Thyroid gland (tissue), 4 donors: ENCODE data around the gene NOPCHAP1. TPM values are rescaled to one million over a fixed set of nuclear protein-coding genes. Genes with fewer than 3 reads are reported as not detected.
"Not testable (repeated sequence)": the region's sequence is repeated elsewhere in the genome, so short reads cannot be mapped to it uniquely, and the experiment has no call there.

ENCODE experiments used
- DNase-seq, 2 donors: peaks; one replicate each; pipeline ENCODE4 v3.0.0-alpha.2; 2019
- H3K27ac ChIP-seq, 3 donors: fragments of 200-600 bp; sonication (generic); 1 replicate in 2 of 3; 2 replicates in 1 of 3; pipeline ENCODE4 v1.5.1; 2016 to 2019; ENCODE audit warnings: mild to moderate bottlenecking in 1 of 3, moderate library complexity in 1 of 3
- H3K27me3 ChIP-seq: fragments of 200-600 bp; sonication (generic); one replicate; pipeline ENCODE4 v1.5.1; 2019
- H3K36me3 ChIP-seq, 2 donors: fragments of 200-600 bp; sonication (generic); one replicate each; pipeline ENCODE4 v1.5.1; 2016 to 2019
- H3K4me1 ChIP-seq, 2 donors: fragments of 200-600 bp; sonication (generic); one replicate each; pipeline ENCODE4 v1.5.1; 2017 to 2019
- H3K4me3 ChIP-seq, 3 donors: fragments of 200-600 bp; sonication (generic); replicated peaks in 1 of 3; 1 replicate in 2 of 3; 2 replicates in 1 of 3; pipeline ENCODE4 v1.5.1; 2016; ENCODE audit warnings: mild to moderate bottlenecking in 1 of 3
- H3K9me3 ChIP-seq: fragments of 200-600 bp; sonication (generic); one replicate; pipeline ENCODE4 v1.5.1; 2017
- POLR2A ChIP-seq, 2 donors: fragments of 450-650 bp; IDR thresholded peaks; one replicate each; pipeline ENCODE4 v1.6.1; 2017; ENCODE audit warnings: antibody characterized with exemption in 2 of 2, mild to moderate bottlenecking in 2 of 2, moderate library complexity in 1 of 2
- WGBS, 2 donors: methylation state at CpG; one replicate each; pipeline ENCODE4 v1.1.5; 2017; 5-methylcytosine and 5-hydroxymethylcytosine counted together
- intact Hi-C: fragments of 100-400 bp; cut with DNase I; formaldehyde crosslinking; loops from one replicate; pipeline ENCODE4 v1.15.1; 2023
- total RNA-seq, 4 donors: library from RNA; depleted of rRNA; stranded (reverse); fragments of >200 nt; gene quantifications; one replicate each; pipeline ENCODE4 v1.2.3, GENCODE V29; 2016
- TF ChIP-seq, protein P1 (sequence below), 6 experiments: fragments of 200-600 bp in 3 of 6; fragments of 450-650 bp in 3 of 6; sonication (generic) in 3 of 6; IDR thresholded peaks; one replicate each; pipeline ENCODE4 v1.5.1; 2016 to 2019; ENCODE audit warnings: antibody characterized with exemption in 6 of 6, mild to moderate bottlenecking in 2 of 6, inconsistent platforms in 1 of 6, moderate library complexity in 1 of 6

Gene NOPCHAP1
- total RNA-seq, 4 donors from 2014 or later: 6.2 to 13.9 (median 10.6) TPM

DNA sequence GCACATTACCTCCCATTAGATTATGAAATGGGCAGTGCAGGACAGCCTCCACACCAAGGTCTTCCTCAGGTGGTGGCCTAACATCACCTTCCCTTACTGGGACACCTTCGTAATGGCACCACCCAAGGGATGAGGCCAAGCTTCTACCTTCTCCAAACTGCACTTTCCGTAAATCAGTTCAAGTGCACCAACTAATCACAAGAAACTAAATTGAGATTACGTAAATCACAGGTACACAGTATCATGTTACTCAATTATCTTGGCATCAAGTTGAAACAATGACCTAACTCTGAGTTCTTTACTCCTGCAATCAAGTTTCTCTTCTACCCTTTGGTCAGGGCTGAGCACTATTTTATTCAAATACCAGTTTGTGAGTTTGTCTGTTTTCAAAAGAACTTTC, 41.9 kb upstream of the NOPCHAP1 start:
- Histone ChIP-seq H3K4me1 (no peaks in the 10 kb centered on the region), H3K9me3 (no peaks in the 10 kb centered on the region), H3K27me3 (no peaks in the 10 kb centered on the region), H3K36me3 (no peaks in the 10 kb centered on the region), H3K4me3 (no peak overlapping the region), H3K27ac (no peak overlapping the region)
- 97 to 100% methylated on average over 3 of the region's 3 CpGs for WGBS, 2 donors
- DNase-seq: no peak
- TF ChIP-seq, protein P1, sequence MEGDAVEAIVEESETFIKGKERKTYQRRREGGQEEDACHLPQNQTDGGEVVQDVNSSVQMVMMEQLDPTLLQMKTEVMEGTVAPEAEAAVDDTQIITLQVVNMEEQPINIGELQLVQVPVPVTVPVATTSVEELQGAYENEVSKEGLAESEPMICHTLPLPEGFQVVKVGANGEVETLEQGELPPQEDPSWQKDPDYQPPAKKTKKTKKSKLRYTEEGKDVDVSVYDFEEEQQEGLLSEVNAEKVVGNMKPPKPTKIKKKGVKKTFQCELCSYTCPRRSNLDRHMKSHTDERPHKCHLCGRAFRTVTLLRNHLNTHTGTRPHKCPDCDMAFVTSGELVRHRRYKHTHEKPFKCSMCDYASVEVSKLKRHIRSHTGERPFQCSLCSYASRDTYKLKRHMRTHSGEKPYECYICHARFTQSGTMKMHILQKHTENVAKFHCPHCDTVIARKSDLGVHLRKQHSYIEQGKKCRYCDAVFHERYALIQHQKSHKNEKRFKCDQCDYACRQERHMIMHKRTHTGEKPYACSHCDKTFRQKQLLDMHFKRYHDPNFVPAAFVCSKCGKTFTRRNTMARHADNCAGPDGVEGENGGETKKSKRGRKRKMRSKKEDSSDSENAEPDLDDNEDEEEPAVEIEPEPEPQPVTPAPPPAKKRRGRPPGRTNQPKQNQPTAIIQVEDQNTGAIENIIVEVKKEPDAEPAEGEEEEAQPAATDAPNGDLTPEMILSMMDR (IDR thresholded peaks at IDR 0.05): no peak
- no peak for TF ChIP-seq POLR2A (IDR thresholded peaks at IDR 0.05)
- intact Hi-C loops: no loop called here

DNA sequence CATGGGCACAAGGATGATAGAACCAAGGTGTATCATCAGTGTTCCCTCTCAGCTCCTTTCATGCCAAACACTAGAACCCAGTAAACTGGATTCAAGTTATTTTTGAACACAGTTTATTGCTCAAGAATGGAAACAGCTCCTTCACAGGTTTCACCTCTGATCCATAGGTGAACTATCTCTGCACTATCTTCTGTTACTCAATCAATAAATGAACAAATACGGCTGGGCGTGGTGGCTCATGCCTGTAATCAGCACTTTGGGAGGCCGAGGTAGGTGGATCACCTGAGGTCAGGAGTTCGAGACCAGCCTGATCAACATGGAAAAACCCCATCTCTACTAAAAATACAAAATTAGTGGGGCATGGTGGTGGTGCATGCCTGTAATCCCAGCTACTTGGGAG, 37.4 kb upstream of the NOPCHAP1 start:
- H3K27ac ChIP-seq, H3K27me3 ChIP-seq, H3K36me3 ChIP-seq, intact Hi-C loops, H3K9me3 ChIP-seq, DNase-seq, H3K4me3 ChIP-seq: not testable (repeated sequence)
- H3K4me1 ChIP-seq: peaks cover 12 to 16% of the 10 kb centered on the region in 2 donors
- 76 to 99% methylated on average over 4 of the region's 4 CpGs for WGBS, 2 donors

DNA sequence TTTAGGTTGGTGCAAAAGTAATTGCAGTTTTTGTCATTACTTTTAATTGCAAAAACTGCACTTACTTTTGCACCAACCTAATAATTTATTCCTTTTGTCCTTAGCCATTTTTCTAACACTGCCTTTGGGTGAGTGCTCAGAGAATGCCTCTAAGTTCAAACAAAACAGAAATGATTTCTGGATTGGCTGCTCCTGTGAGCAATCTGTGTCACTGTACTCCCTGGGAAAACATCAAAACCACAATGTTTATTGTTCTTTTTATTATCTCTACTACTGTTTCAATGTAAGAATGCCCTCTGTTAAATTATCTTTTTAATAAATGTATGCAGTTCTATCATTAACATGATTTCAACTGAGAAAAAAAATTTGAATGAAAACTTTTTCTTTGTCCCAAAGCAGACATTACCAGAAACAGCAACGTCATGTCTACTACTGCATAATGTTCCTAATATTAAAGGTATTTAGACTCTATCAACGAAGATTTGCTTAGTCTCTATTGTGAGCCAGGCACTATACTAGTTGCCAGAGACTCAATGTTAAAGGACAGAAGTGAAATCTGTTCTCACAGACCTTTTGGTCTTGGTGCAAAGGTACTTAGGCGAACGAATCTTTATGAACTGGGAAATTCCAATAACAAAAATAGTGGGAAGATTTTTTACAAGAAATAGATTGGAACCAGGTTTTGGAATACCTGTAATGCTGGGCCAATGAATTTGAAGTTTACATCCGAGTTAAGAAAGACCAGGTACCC, 34.2 kb upstream of the NOPCHAP1 start:
- 91 to 93% methylated on average over 5 of the region's 5 CpGs for WGBS, 2 donors

DNA sequence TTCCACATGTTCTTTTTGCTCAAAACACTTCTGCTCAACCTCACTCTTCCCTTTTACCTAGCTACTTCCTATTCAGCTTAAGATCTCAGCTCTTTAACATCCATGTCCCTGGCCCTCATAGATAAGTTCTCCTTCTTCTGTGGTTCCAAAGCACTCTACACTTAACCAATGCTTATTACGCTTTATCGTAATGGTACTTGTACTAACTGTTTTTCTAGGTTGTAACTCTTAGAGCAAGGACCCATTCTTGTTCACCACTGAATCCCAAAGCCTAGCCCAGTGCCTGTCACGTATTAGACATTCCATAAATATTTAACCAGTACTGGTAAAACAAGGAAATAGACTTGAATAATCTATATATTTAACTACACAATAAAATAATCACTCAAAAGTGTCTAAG, 33.3 kb upstream of the NOPCHAP1 start:
- TF ChIP-seq POLR2A (IDR thresholded peaks at IDR 0.05): no peak
- TF ChIP-seq, protein P1 (IDR thresholded peaks at IDR 0.05): no peak
- H3K9me3 ChIP-seq: no peaks in the 10 kb centered on the region
- 52 to 60% methylated on average over 3 of the region's 3 CpGs for WGBS, 2 donors
- no peak for DNase-seq
- H3K4me1 ChIP-seq: peaks cover 22 to 27% of the 10 kb centered on the region in 2 donors
- H3K27ac ChIP-seq: no peak overlapping the region
- H3K4me3 ChIP-seq: no peak overlapping the region
- H3K27me3 ChIP-seq: no peaks in the 10 kb centered on the region
- H3K36me3 ChIP-seq: no peaks in the 10 kb centered on the region
- intact Hi-C loops: no loop called here

More for the DNA sequence above, 34.2 kb upstream of the NOPCHAP1 start:
- TF ChIP-seq, protein P1 (IDR thresholded peaks at IDR 0.05): no peak
- TF ChIP-seq POLR2A (IDR thresholded peaks at IDR 0.05): no peak
- Histone ChIP-seq H3K9me3 (no peaks in the 10 kb centered on the region), H3K27me3 (no peaks in the 10 kb centered on the region), H3K36me3 (no peaks in the 10 kb centered on the region), H3K27ac (no peak overlapping the region), H3K4me1 (peaks cover 22% of the 10 kb centered on the region in 2 donors), H3K4me3 (no peak overlapping the region)
- no peak for DNase-seq
- intact Hi-C loops: no loop called here

DNA sequence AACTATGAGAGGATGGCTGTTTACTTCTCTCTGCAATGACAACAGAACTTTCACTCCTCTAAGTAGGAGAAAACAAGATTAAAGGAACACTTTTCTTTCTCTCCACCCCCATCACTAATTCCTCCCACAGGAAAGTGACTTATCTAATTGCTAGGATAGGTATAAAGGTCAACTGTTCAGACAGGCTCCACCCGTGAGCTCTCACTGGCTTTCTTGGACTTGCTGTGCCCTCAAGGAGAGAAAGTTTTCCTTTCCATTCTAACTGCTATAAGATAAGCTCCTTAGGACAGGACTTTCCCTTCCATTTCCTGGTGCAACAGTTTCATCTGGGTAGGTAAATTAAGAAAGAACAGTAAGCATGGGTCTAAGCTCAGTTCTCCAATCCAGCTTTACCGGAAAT, 32.8 kb upstream of the NOPCHAP1 start:
- TF ChIP-seq, protein P1 (IDR thresholded peaks at IDR 0.05): no peak
- no peak for TF ChIP-seq POLR2A (IDR thresholded peaks at IDR 0.05)
- H3K36me3 ChIP-seq: no peaks in the 10 kb centered on the region
- intact Hi-C loops: no loop called here
- H3K27ac ChIP-seq: peak overlapping the region in 1 of 3 donors; percentile 17
- WGBS, 2 donors: 83% methylated on average over 2 of the region's 2 CpGs
- H3K4me3 ChIP-seq: no peak overlapping the region
- no peaks in the 10 kb centered on the region for H3K27me3 ChIP-seq
- peaks cover 22 to 27% of the 10 kb centered on the region in 2 donors for H3K4me1 ChIP-seq
- DNase-seq: no peak
- no peaks in the 10 kb centered on the region for H3K9me3 ChIP-seq
